ENCODE results near the gene ACVR2B.

- no peak for TF ChIP-seq POLR2AphosphoS5 (IDR thresholded peaks at IDR 0.05; ENCODE audit: low read depth, low read length)
- TF ChIP-seq CEBPB (IDR thresholded peaks at IDR 0.05; ENCODE audit: low read depth): no peak
- TF ChIP-seq, protein P1, sequence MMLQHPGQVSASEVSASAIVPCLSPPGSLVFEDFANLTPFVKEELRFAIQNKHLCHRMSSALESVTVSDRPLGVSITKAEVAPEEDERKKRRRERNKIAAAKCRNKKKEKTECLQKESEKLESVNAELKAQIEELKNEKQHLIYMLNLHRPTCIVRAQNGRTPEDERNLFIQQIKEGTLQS (IDR thresholded peaks at IDR 0.05): no peak
- TF ChIP-seq SIN3A (IDR thresholded peaks at IDR 0.05; ENCODE audit: low read depth): no peak
These were observed 22.6 kb downstream of the ACVR2B start for GRCh38 chr3:38476157-38476756.
